Left ventricle myocardium inferior (tissue), 1 donor: ENCODE results near the gene RBM7. TPM values are rescaled to one million over a fixed set of nuclear protein-coding genes. Genes with fewer than 3 reads are reported as not detected.

ENCODE experiments used
- DNase-seq: peaks from one replicate; pipeline ENCODE4 v3.0.0-alpha.2; 2020
- H3K27ac ChIP-seq: fragments of 200-600 bp; replicated peaks from 2 replicates; pipeline ENCODE4 v1.8.0; 2021
- H3K27me3 ChIP-seq: fragments of 200-600 bp; 2 replicates; pipeline ENCODE4 v1.8.0; 2021; ENCODE audit warnings: low read depth
- H3K36me3 ChIP-seq: fragments of 200-600 bp; 2 replicates; pipeline ENCODE4 v1.8.0; 2021
- H3K4me1 ChIP-seq: fragments of 200-600 bp; 2 replicates; pipeline ENCODE4 v1.8.0; 2021
- H3K4me3 ChIP-seq: fragments of 200-600 bp; 2 replicates; pipeline ENCODE4 v1.8.0; 2021; ENCODE audit warnings: mild to moderate bottlenecking, moderate library complexity
- H3K9me3 ChIP-seq: fragments of 200-600 bp; replicated peaks from 2 replicates; pipeline ENCODE4 v1.8.0; 2021
- CTCF ChIP-seq: fragments of 200-600 bp; IDR thresholded peaks from 2 replicates; pipeline ENCODE4 v1.8.0; 2021; ENCODE audit warnings: antibody characterized with exemption, mild to moderate bottlenecking, borderline replicate concordance
- intact Hi-C: fragments of 100-400 bp; cut with micrococcal nuclease; formaldehyde crosslinking; loops from one replicate; pipeline ENCODE4 v1.11.0; 2022
- total RNA-seq: library from RNA; stranded (reverse); fragmentation: NEBNext Ultra II Directional; extraction: Animal tissue kit (Norgen Biotek cat#: 25700); gene quantifications from one replicate; pipeline ENCODE4 v1.2.1, GENCODE V29; 2021
- donor health status: DM: no; HTN: yes; CAD: no; lungs with severe emphysema.

RBM7 gene
- total RNA-seq, 1 donor from 2014 or later, result 20.9 TPM

GRCh38 chr11:114412946-114413345 is 12.5 kb downstream of the RBM7 start:
- DNase-seq, result no peak
- H3K4me1 ChIP-seq, result peaks cover 12% of the 10 kb centered on the region
- intact Hi-C loops, result no loop called here
- H3K27me3 ChIP-seq, result no peaks in the 10 kb centered on the region
- peaks cover 39% of the 10 kb centered on the region for H3K36me3 ChIP-seq
- H3K9me3 ChIP-seq, result no peaks in the 10 kb centered on the region
- no peak overlapping the region for H3K27ac ChIP-seq
- H3K4me3 ChIP-seq, result no peak overlapping the region
- TF ChIP-seq CTCF, result no peak

DNA sequence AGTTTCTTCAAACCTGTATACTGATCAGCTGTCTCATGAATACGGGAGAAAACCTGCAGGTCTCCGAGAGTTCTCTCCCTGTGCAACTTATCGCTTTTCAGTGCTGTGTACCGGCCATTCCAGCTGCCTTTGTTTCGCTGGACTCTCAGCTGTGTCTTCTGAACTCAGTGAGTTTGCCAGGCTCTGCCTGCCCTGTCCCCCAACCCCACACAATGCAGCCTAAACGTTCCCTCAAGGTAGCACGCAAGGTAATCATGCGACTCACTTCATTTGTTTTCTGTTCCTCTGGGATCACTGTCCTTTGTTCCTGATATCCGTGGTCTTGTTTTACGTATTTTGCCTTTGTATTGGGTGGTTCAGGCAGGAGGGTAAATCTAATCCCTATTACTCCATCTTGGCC is 13.5 kb downstream of the RBM7 start:
- no peak for TF ChIP-seq CTCF
- H3K27ac ChIP-seq, result no peak overlapping the region
- intact Hi-C loops, result no loop called here
- H3K4me3 ChIP-seq, result no peak overlapping the region
- peaks cover 30% of the 10 kb centered on the region for H3K36me3 ChIP-seq
- no peaks in the 10 kb centered on the region for H3K9me3 ChIP-seq
- DNase-seq, result no peak
- peaks cover 12% of the 10 kb centered on the region for H3K4me1 ChIP-seq
- no peaks in the 10 kb centered on the region for H3K27me3 ChIP-seq

GRCh38 chr11:114416441-114416961 is 16.0 kb downstream of the RBM7 start:
- no peak for TF ChIP-seq CTCF
- H3K27me3 ChIP-seq, result no peaks in the 10 kb centered on the region
- no peaks in the 10 kb centered on the region for H3K9me3 ChIP-seq
- H3K4me3 ChIP-seq, result no peak overlapping the region
- H3K27ac ChIP-seq, result no peak overlapping the region
- no peak for DNase-seq
- intact Hi-C loops, result no loop called here
- H3K4me1 ChIP-seq, result peaks cover 12% of the 10 kb centered on the region
- peaks cover 10% of the 10 kb centered on the region for H3K36me3 ChIP-seq

DNA sequence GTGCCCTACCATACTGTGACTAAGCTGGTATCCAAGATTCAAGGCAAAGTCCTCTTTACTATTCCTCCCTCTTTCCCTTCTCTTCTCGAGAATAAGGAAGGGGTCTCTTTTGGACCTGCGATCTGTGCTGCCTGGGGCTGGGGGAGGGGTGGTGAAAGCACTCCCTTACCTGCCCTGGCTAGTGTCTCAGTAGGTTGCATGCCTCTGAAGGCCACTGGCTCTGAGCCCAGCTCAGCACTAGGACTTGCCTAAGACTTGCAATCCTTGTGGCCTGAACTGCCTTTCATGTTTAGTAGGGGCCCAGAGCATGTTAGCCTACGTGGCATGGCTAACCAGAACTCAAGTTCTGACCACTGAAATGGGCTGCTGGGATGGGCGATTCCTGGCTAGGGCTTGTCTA is 25.8 kb downstream of the RBM7 start:
- intact Hi-C loops, result no loop called here
- Histone ChIP-seq H3K27me3 (no peaks in the 10 kb centered on the region), H3K4me3 (no peak overlapping the region), H3K4me1 (no peaks in the 10 kb centered on the region), H3K36me3 (peaks cover 13% of the 10 kb centered on the region), H3K9me3 (peaks cover 6% of the 10 kb centered on the region), H3K27ac (no peak overlapping the region)
- no peak for DNase-seq
- no peak for TF ChIP-seq CTCF

GRCh38 chr11:114430290-114430689 is 29.8 kb downstream of the RBM7 start:
- Histone ChIP-seq H3K4me3 (no peak overlapping the region), H3K27ac (no peak overlapping the region), H3K36me3 (peaks cover 9% of the 10 kb centered on the region), H3K27me3 (no peaks in the 10 kb centered on the region), H3K9me3 (no peaks in the 10 kb centered on the region), H3K4me1 (no peaks in the 10 kb centered on the region)
- TF ChIP-seq CTCF, result no peak
- intact Hi-C loops, result no loop called here
- DNase-seq, result no peak
